Trophoblast cell (in vitro differentiated cells and primary cell): ENCODE results near the gene ASAH2.
"Not testable (repeated sequence)": the region's sequence is repeated elsewhere in the genome, so short reads cannot be mapped to it uniquely, and the experiment has no call there.

Experiments
- DNase-seq, 2 donors: peaks; one replicate each; pipeline ENCODE4 v3.0.0-alpha.2; 2016
- H2AFZ ChIP-seq: 2 replicates; pipeline ENCODE4 v1.6.1; 2013; ENCODE audit warnings: low read length, moderate library complexity, mild to moderate bottlenecking; ENCODE audit not compliant: insufficient read depth, poor library complexity
- H2AK5ac ChIP-seq: 2 replicates; pipeline ENCODE4 v1.6.1; 2013; ENCODE audit warnings: mild to moderate bottlenecking, low read length
- H2BK120ac ChIP-seq: 2 replicates; pipeline ENCODE4 v1.6.1; 2013; ENCODE audit warnings: low read length, mild to moderate bottlenecking, moderate library complexity; ENCODE audit not compliant: insufficient read depth, poor library complexity
- H2BK12ac ChIP-seq: 2 replicates; pipeline ENCODE4 v1.6.1; 2013; ENCODE audit warnings: mild to moderate bottlenecking, low read length, moderate library complexity
- H2BK5ac ChIP-seq: 2 replicates; pipeline ENCODE4 v1.6.1; 2013; ENCODE audit warnings: low read length, low read depth, moderate library complexity, mild to moderate bottlenecking; ENCODE audit not compliant: poor library complexity
- H3K14ac ChIP-seq: 2 replicates; pipeline ENCODE4 v1.6.1; 2013; ENCODE audit warnings: mild to moderate bottlenecking, low read length
- H3K18ac ChIP-seq: 2 replicates; pipeline ENCODE4 v1.6.1; 2013; ENCODE audit warnings: mild to moderate bottlenecking, low read length
- H3K23ac ChIP-seq: 2 replicates; pipeline ENCODE4 v1.6.1; 2013; ENCODE audit warnings: low read length
- H3K27ac ChIP-seq: 2 replicates; pipeline ENCODE4 v1.5.1; 2013; ENCODE audit warnings: low read depth, mild to moderate bottlenecking, inconsistent platforms, low read length, moderate library complexity
- H3K27me3 ChIP-seq: 2 replicates; pipeline ENCODE4 v1.6.1; 2013; ENCODE audit warnings: inconsistent platforms, mild to moderate bottlenecking, low read length, moderate library complexity; ENCODE audit not compliant: insufficient read depth
- H3K36me3 ChIP-seq, 2 experiments: 1 replicate in 1 of 2; 2 replicates in 1 of 2; pipeline ENCODE4 v1.6.1; 2013; ENCODE audit warnings: low read length in 2 of 2, mild to moderate bottlenecking in 2 of 2, moderate library complexity in 1 of 2; ENCODE audit not compliant: insufficient read depth in 2 of 2, control insufficient read depth in 1 of 2
- H3K4ac ChIP-seq: 2 replicates; pipeline ENCODE4 v1.6.1; 2013; ENCODE audit warnings: low read depth, mild to moderate bottlenecking, low read length, moderate library complexity
- H3K4me1 ChIP-seq, 2 experiments: 1 replicate in 1 of 2; 2 replicates in 1 of 2; pipeline ENCODE4 v1.6.1; 2013; ENCODE audit warnings: low read length in 2 of 2, mild to moderate bottlenecking in 2 of 2, moderate library complexity in 1 of 2; ENCODE audit not compliant: insufficient read depth in 2 of 2, control insufficient read depth in 1 of 2
- H3K4me2 ChIP-seq: 2 replicates; pipeline ENCODE4 v1.6.1; 2013; ENCODE audit warnings: inconsistent platforms, mild to moderate bottlenecking, low read length, moderate library complexity
- H3K4me3 ChIP-seq: 2 replicates; pipeline ENCODE4 v1.5.1; 2013; ENCODE audit warnings: mild to moderate bottlenecking, low read depth, low read length, inconsistent platforms
- H3K79me1 ChIP-seq: one replicate; pipeline ENCODE4 v1.6.1; 2013; ENCODE audit warnings: low read length
- H3K79me2 ChIP-seq: 2 replicates; pipeline ENCODE4 v1.6.1; 2013; ENCODE audit warnings: low read length, mild to moderate bottlenecking; ENCODE audit not compliant: control insufficient read depth, insufficient read depth, poor library complexity
- H3K9ac ChIP-seq: 2 replicates; pipeline ENCODE4 v1.6.1; 2013; ENCODE audit warnings: mild to moderate bottlenecking, low read length
- H3K9me3 ChIP-seq: 2 replicates; pipeline ENCODE4 v1.6.1; 2013; ENCODE audit warnings: low read depth, mild to moderate bottlenecking, control low read depth, inconsistent platforms, low read length; ENCODE audit not compliant: insufficient read depth
- H4K12ac ChIP-seq: 2 replicates; pipeline ENCODE4 v1.6.1; 2013; ENCODE audit warnings: low read depth, mild to moderate bottlenecking, low read length, moderate library complexity
- H4K8ac ChIP-seq: 2 replicates; pipeline ENCODE4 v1.6.1; 2013; ENCODE audit warnings: low read depth, mild to moderate bottlenecking, low read length, moderate library complexity
- H4K91ac ChIP-seq: one replicate; pipeline ENCODE4 v1.6.1; 2013; ENCODE audit warnings: low read depth, mild to moderate bottlenecking, low read length, moderate library complexity
- WGBS: extraction: QIAGEN DNeasy Blood & Tissue Kit; methylation state at CpG from one replicate; pipeline ENCODE4 v1.1.7; 2013; ENCODE audit warnings: missing lambda C conversion rate; ENCODE audit not compliant: insufficient read length, insufficient coverage; ENCODE audit errors: extremely low coverage; 5-methylcytosine and 5-hydroxymethylcytosine counted together

ASAH2 gene

DNA sequence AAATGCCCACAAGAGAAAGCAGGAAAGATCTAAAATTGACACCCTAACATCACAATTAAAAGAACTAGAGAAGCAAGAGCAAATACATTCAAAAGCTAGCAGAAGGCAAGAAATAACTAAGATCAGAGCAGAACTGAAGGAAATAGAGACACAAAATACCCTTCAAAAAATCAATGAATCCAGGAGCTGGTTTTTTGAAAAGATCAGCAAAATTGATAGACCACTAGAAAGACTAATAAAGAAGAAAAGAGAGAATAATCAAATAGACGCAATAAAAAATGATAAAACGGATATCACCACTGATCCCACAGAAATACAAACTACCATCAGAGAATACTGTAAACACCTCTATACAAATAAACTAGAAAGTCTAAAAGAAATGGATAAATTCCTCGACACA, 16.6 kb upstream of the ASAH2 start:
- not testable (repeated sequence) for H3K4me1 ChIP-seq, H3K23ac ChIP-seq, H4K91ac ChIP-seq, H4K8ac ChIP-seq, H3K27ac ChIP-seq, H3K18ac ChIP-seq, H2BK12ac ChIP-seq, H3K4me2 ChIP-seq, H3K9me3 ChIP-seq, DNase-seq, H3K4ac ChIP-seq, H2BK5ac ChIP-seq, H2AK5ac ChIP-seq, H3K79me1 ChIP-seq, H2AFZ ChIP-seq, H3K4me3 ChIP-seq, H4K12ac ChIP-seq, H3K14ac ChIP-seq, H3K79me2 ChIP-seq, H3K27me3 ChIP-seq, H3K36me3 ChIP-seq, H2BK120ac ChIP-seq, H3K9ac ChIP-seq
- no CpG with 5 or more reads among the region's 3 CpGs for WGBS

DNA sequence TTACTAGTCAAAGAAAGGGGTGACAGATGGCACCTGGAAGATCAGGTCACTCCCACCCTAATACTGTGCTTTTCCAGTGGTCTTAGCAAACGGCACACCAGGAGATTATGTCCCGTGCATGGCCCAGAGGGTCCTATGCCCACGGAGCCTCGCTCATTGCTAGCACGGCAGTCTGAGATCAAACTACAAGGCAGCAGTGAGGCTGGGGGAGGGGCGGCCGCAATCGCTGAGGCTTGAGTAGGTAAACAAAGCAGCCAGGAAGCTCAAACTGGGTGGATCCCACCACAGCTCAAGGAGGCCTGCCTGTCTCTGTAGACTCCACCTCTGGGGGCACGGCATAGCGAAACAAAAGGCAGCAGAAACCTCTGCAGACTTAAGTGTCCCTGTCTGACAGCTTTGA, 11.3 kb upstream of the ASAH2 start:
- H2AFZ ChIP-seq, H2BK5ac ChIP-seq, H3K36me3 ChIP-seq, H3K9ac ChIP-seq, H3K23ac ChIP-seq, H2AK5ac ChIP-seq, H4K91ac ChIP-seq, H3K79me2 ChIP-seq, H4K8ac ChIP-seq, H3K4me1 ChIP-seq, H3K9me3 ChIP-seq, H3K4me2 ChIP-seq, H3K79me1 ChIP-seq, H3K4ac ChIP-seq, H3K14ac ChIP-seq, H3K4me3 ChIP-seq, DNase-seq, H4K12ac ChIP-seq, H2BK120ac ChIP-seq, H3K27me3 ChIP-seq, H2BK12ac ChIP-seq, H3K27ac ChIP-seq, H3K18ac ChIP-seq: not testable (repeated sequence)
- no CpG with 5 or more reads among the region's 10 CpGs for WGBS

DNA sequence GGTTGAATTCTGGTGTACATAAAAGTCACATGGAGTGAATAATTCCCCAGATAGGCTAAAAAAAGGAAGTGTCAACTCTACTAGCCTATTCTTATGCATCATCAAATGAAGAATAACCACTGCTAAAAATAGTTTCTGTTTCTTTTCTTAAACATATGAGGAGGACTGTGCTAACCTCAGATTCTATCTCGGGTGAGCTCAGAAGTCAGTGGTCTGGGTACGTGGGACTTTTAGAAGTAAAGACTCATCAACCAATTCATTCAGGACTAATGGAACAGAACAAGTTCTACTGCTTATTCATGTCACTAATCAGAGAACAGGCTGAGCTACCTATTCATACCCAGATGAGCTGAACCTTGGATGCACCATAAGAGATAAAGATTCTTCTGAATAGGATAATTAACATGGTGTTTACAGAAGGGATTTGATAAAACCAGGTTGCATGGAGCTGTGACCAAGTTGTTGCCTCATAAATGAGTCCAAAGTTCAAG, 9.5 kb upstream of the ASAH2 start:
- Histone ChIP-seq H3K9ac (no peak overlapping the region), H4K8ac (no peak overlapping the region), H3K4me1 (no peaks in the 10 kb centered on the region), H2BK120ac (no peak overlapping the region), H3K36me3 (no peaks in the 10 kb centered on the region), H3K27ac (no peak overlapping the region), H2BK12ac (no peak overlapping the region), H3K27me3 (no peaks in the 10 kb centered on the region), H3K4me2 (no peak overlapping the region), H3K4me3 (no peak overlapping the region), H3K23ac (no peak overlapping the region), H4K91ac (no peak overlapping the region), H2AK5ac (no peak overlapping the region), H3K79me1 (no peaks in the 10 kb centered on the region), H4K12ac (no peak overlapping the region), H2BK5ac (no peak overlapping the region), H3K9me3 (no peaks in the 10 kb centered on the region), H3K14ac (no peak overlapping the region), H2AFZ (no peak overlapping the region), H3K18ac (no peak overlapping the region), H3K79me2 (no peaks in the 10 kb centered on the region), H3K4ac (no peak overlapping the region)
- peak in 1 of 2 donors; percentile 21 for DNase-seq
- no CpG with 5 or more reads among the region's 2 CpGs for WGBS

DNA sequence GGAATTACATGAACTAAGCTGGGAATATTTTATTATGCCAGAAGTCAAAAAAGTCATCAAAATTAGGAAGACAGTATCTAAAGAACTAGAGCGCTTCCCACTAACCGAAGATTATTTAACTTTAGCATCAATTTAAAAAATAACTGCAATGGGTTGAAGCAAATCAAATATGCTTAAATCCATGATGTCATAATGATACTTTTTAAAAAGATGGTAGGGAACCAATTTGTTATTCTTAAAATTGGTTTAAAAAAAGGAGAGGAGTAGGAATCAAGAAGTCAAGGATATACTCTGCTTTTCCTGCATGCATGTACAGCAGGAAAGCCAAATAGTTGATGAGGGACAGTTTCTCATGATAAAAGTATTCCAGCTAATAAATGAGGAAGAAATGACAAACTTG, 3.2 kb upstream of the ASAH2 start:
- Histone ChIP-seq H3K4me3 (no peak overlapping the region), H2BK5ac (no peak overlapping the region), H3K4me1 (no peaks in the 10 kb centered on the region), H3K79me2 (no peaks in the 10 kb centered on the region), H2AFZ (no peak overlapping the region), H3K4ac (no peak overlapping the region), H3K23ac (no peak overlapping the region), H4K12ac (no peak overlapping the region), H3K36me3 (no peaks in the 10 kb centered on the region), H3K4me2 (no peak overlapping the region), H2BK120ac (no peak overlapping the region), H3K27me3 (no peaks in the 10 kb centered on the region), H3K9me3 (no peaks in the 10 kb centered on the region), H3K79me1 (no peaks in the 10 kb centered on the region), H4K8ac (no peak overlapping the region), H2BK12ac (no peak overlapping the region), H3K18ac (no peak overlapping the region), H4K91ac (no peak overlapping the region), H2AK5ac (no peak overlapping the region), H3K27ac (no peak overlapping the region), H3K14ac (no peak overlapping the region), H3K9ac (no peak overlapping the region)
- no CpG with 5 or more reads among the region's 2 CpGs for WGBS
- DNase-seq, result no peak
